HepG2 (cell line): ENCODE measurements around the gene TM6SF1. TPM values are rescaled to one million over a fixed set of nuclear protein-coding genes. Genes with fewer than 3 reads are reported as not detected.

Experiments
- ATAC-seq: fragments of 200-7000 bp; cut with Tn5 transposase; 3 replicates; pipeline ENCODE4 v1.9.1; 2020; ENCODE audit warnings: mild to moderate bottlenecking, moderate library complexity
- BruUV-seq: library from RNA; stranded (reverse); fragments of 400-500 nt; replicated peaks from 2 replicates; lab custom pipeline; 2021; lab: Mats Ljungman, UMichigan
- CTCF ChIA-PET: fragments of 300-600 bp; formaldehyde crosslinking; extraction: SDS; loops from one replicate; lab custom pipeline; 2021; ENCODE audit warnings: low total read pairs, inconsistent platforms, low intra/inter-chr PET ratio; lab: Yijun Ruan, JAX
- POLR2A ChIA-PET: fragments of 350-600 bp; sonication (Branson Sonifier 250); formaldehyde crosslinking; loops from one replicate; lab custom pipeline; 2020; ENCODE audit warnings: antibody characterized with exemption, inconsistent platforms; lab: Yijun Ruan, JAX
- DNase-seq: peaks from one replicate; pipeline ENCODE4 v3.0.0-alpha.2; 2015; ENCODE audit warnings: low spot score
- FAIRE-seq: peaks from 3 replicates; lab custom pipeline; 2011; peaks lifted over from hg19 to GRCh38; lab: Jason Lieb, UNC
- H2AFZ ChIP-seq: one replicate; pipeline ENCODE4 v1.6.1; 2011; ENCODE audit warnings: low read length, inconsistent platforms
- H3K27ac ChIP-seq: fragments of 300-600 bp; 3 replicates; pipeline ENCODE4 v1.8.0; 2011; ENCODE audit warnings: mixed run types, mild to moderate bottlenecking, mixed read lengths, low read length, inconsistent platforms; ENCODE audit not compliant: insufficient read depth; ENCODE audit errors: extremely low read length
- H3K27me3 ChIP-seq, 2 experiments: fragments of 200-600 bp in 1 of 2; 2 replicates in 1 of 2; 3 replicates in 1 of 2; pipeline versions ENCODE4 v1.6.0 to v1.8.0; 2011; ENCODE audit warnings: low read length in 2 of 2, mild to moderate bottlenecking in 2 of 2, moderate library complexity in 2 of 2, inconsistent platforms in 1 of 2; ENCODE audit not compliant: insufficient read depth in 2 of 2, control insufficient read depth in 1 of 2
- H3K36me3 ChIP-seq, 2 experiments: fragments of 200-600 bp in 1 of 2; replicated peaks in 1 of 2; 2 replicates in 1 of 2; 3 replicates in 1 of 2; pipeline versions ENCODE4 v1.5.1 to v1.8.0; 2011; ENCODE audit warnings: low read length in 2 of 2, inconsistent platforms in 1 of 2; ENCODE audit not compliant: insufficient read depth in 2 of 2, control insufficient read depth in 1 of 2
- H3K4me1 ChIP-seq: 2 replicates; pipeline ENCODE4 v1.5.1; 2012; ENCODE audit warnings: low read length, inconsistent platforms; ENCODE audit not compliant: insufficient read depth
- H3K4me2 ChIP-seq: 2 replicates; pipeline ENCODE4 v1.6.0; 2011; ENCODE audit warnings: low read depth, low read length, inconsistent platforms
- H3K4me3 ChIP-seq, 3 experiments: fragments of 200-600 bp in 1 of 3; sonication (generic), shearing (Covaris generic) in 1 of 3; replicated peaks in 1 of 3; 2 replicates each; pipeline ENCODE4 v1.5.1; 2011 to 2016; ENCODE audit warnings: low read length in 3 of 3, inconsistent platforms in 2 of 3, low read depth in 2 of 3, mild to moderate bottlenecking in 2 of 3, control low read depth in 1 of 3, mixed read lengths in 1 of 3; ENCODE audit not compliant: insufficient read depth in 1 of 3
- H3K79me2 ChIP-seq: one replicate; pipeline ENCODE4 v1.6.1; 2011; ENCODE audit warnings: low read length, inconsistent platforms; ENCODE audit not compliant: insufficient read depth
- H3K9ac ChIP-seq: 2 replicates; pipeline ENCODE4 v1.6.0; 2011; ENCODE audit warnings: mild to moderate bottlenecking, low read depth, low read length, inconsistent platforms; ENCODE audit not compliant: insufficient read depth
- H3K9me3 ChIP-seq: 2 replicates; pipeline ENCODE4 v1.5.1; 2012; ENCODE audit warnings: mild to moderate bottlenecking, low read length
- H4K20me1 ChIP-seq: 2 replicates; pipeline ENCODE4 v1.6.0; 2011; ENCODE audit warnings: inconsistent platforms, mild to moderate bottlenecking, low read length, moderate library complexity; ENCODE audit not compliant: insufficient read depth
- CENPT ChIP-seq: sonication (generic); formaldehyde crosslinking; IDR thresholded peaks from 2 replicates; pipeline ENCODE4 v1.8.0; 2022; ENCODE audit warnings: low read depth, mild to moderate bottlenecking, moderate library complexity, missing genetic modification reagents
- EED ChIP-seq: sonication (generic); formaldehyde crosslinking; IDR thresholded peaks from 2 replicates; pipeline ENCODE4 v1.5.0; 2020; ENCODE audit warnings: mild to moderate bottlenecking, missing genetic modification reagents
- HMGXB4 ChIP-seq, 2 experiments: sonication (generic) in 1 of 2; formaldehyde crosslinking in 1 of 2; IDR thresholded peaks; 2 replicates each; pipeline versions ENCODE4 v1.4.0 to v1.6.1; 2018 to 2020; ENCODE audit warnings: missing genetic modification reagents in 2 of 2, borderline replicate concordance in 1 of 2, low read depth in 1 of 2, mild to moderate bottlenecking in 1 of 2, missing biosample characterization in 1 of 2
- MBD4 ChIP-seq: IDR thresholded peaks from 2 replicates; pipeline ENCODE4 v1.6.1; 2012; ENCODE audit warnings: low read length, inconsistent platforms, borderline replicate concordance
- MIXL1 ChIP-seq: IDR thresholded peaks from 2 replicates; pipeline ENCODE4 v1.6.1; 2016
- SRSF9 ChIP-seq: fragments of 200-400 bp; formaldehyde crosslinking; IDR thresholded peaks from 2 replicates; pipeline ENCODE4 v1.6.1; 2018; ENCODE audit warnings: borderline replicate concordance, mild to moderate bottlenecking, low read depth, low read length; ENCODE audit not compliant: insufficient read depth, poor library complexity, severe bottlenecking
- THAP8 ChIP-seq: sonication (generic); formaldehyde crosslinking; IDR thresholded peaks from 2 replicates; pipeline ENCODE4 v1.5.1; 2020; ENCODE audit warnings: missing genetic modification reagents, mild to moderate bottlenecking, borderline replicate concordance
- ZKSCAN8 ChIP-seq: IDR thresholded peaks from 2 replicates; pipeline ENCODE4 v1.6.1; 2016; ENCODE audit warnings: borderline replicate concordance, missing genetic modification reagents, missing compliant biosample characterization
- ZNF101 ChIP-seq: sonication (generic); formaldehyde crosslinking; IDR thresholded peaks from 2 replicates; pipeline ENCODE4 v1.4.0; 2020; ENCODE audit warnings: mild to moderate bottlenecking, low read depth, missing genetic modification reagents, borderline replicate concordance
- ZNF543 ChIP-seq: sonication (generic); formaldehyde crosslinking; IDR thresholded peaks from 2 replicates; pipeline ENCODE4 v1.4.0; 2020; ENCODE audit warnings: mild to moderate bottlenecking, missing genetic modification reagents
- ZSCAN29 ChIP-seq: sonication (generic); formaldehyde crosslinking; conservative IDR thresholded peaks from 2 replicates; pipeline ENCODE4 v1.4.0; 2020; ENCODE audit warnings: mild to moderate bottlenecking, missing genetic modification reagents
- WGBS: methylation state at CpG from one replicate; pipeline ENCODE4 v1.1.6; 2017; ENCODE audit warnings: low lambda C conversion rate; 5-methylcytosine and 5-hydroxymethylcytosine counted together
- in situ Hi-C: cut with HindIII; loops from 2 replicates; pipeline ENCODE4 v1.10.0; 2017; ENCODE audit warnings: low pct_unique_long_range_greater_than_20kb; ENCODE audit not compliant: extremely low pct_ligation_motif_present
- intact Hi-C: fragments of 100-400 bp; cut with micrococcal nuclease; formaldehyde crosslinking; loops from one replicate; pipeline ENCODE4 v1.10.0; 2022; ENCODE audit not compliant: unreplicated experiment
- polyA plus RNA-seq, 8 experiments: library from polyadenylated mRNA; depleted of rRNA in 3 of 8; stranded (reverse) in 7 of 8; unstranded in 1 of 8; fragments of >200 nt; fragmentation: Illumina TruSeq in 4 of 8; extraction: Trizol in 4 of 8; gene quantifications; 2 replicates each; pipeline versions ENCODE4 v1.2.1 to v1.2.3, GENCODE V29; 2011 to 2016; ENCODE audit warnings: low read depth in 4 of 8, missing spikeins in 1 of 8, mixed read lengths in 1 of 8; ENCODE audit not compliant: insufficient read depth in 1 of 8
- total RNA-seq, 5 experiments: library from RNA; depleted of rRNA; stranded (reverse); fragments of >200 nt; fragmentation: Illumina TruSeq; extraction: Trizol; gene quantifications; 2 replicates each; pipeline ENCODE4 v1.2.3, GENCODE V29; 2016; ENCODE audit warnings: low read depth in 1 of 5
- TF ChIP-seq, protein P1 (sequence below): sonication (generic); formaldehyde crosslinking; IDR thresholded peaks from 2 replicates; pipeline ENCODE4 v1.4.0; 2020; ENCODE audit warnings: missing genetic modification reagents, mild to moderate bottlenecking, borderline replicate concordance

Gene TM6SF1
- total and polyA plus RNA-seq, 2 of the 13 experiments (the other 11 are each of a cell fraction or from before 2014, with no cell fraction given): not detected

GRCh38 chr15:83144771-83145170, 37.3 kb downstream of the TM6SF1 start:
- H3K27ac ChIP-seq: no peak overlapping the region
- peaks cover 0 to 5% of the 10 kb centered on the region in 2 experiments; a peak in 2 of 5 replicates for H3K27me3 ChIP-seq
- ChIA-PET CTCF (no interaction called here), POLR2A (no interaction called here)
- H3K4me3 ChIP-seq: no peak overlapping the region
- H3K36me3 ChIP-seq: no peaks in the 10 kb centered on the region
- no peak overlapping the region for H3K9ac ChIP-seq
- H2AFZ ChIP-seq: no peak overlapping the region
- intact Hi-C loops: no loop called here
- no peak overlapping the region for H3K4me2 ChIP-seq
- no TSS peak for BruUV-seq
- ATAC-seq: no peak
- no peaks in the 10 kb centered on the region for H3K9me3 ChIP-seq
- no peak for FAIRE-seq
- in situ Hi-C loops: no loop called here
- 41% methylated on average over 3 of the region's 3 CpGs for WGBS
- no peaks in the 10 kb centered on the region for H3K4me1 ChIP-seq
- no peak for DNase-seq
- no peaks in the 10 kb centered on the region for H4K20me1 ChIP-seq
- H3K79me2 ChIP-seq: no peaks in the 10 kb centered on the region
- TF ChIP-seq SRSF9 (no peak), ZNF101 (CRISPR knock-in tag) (no peak), EED (CRISPR knock-in tag) (no peak), ZKSCAN8 (no peak), THAP8 (CRISPR knock-in tag) (no peak), MBD4 (no peak), HMGXB4 (CRISPR knock-in tag; IDR thresholded peaks at IDR 0.05; ENCODE audit: borderline replicate concordance in 1 of 2, low read depth in 1 of 2) (no peak), ZNF543 (CRISPR knock-in tag) (no peak), CENPT (no peak), ZSCAN29 (no peak), MIXL1 (CRISPR knock-in tag) (no peak)
- TF ChIP-seq, protein P1, sequence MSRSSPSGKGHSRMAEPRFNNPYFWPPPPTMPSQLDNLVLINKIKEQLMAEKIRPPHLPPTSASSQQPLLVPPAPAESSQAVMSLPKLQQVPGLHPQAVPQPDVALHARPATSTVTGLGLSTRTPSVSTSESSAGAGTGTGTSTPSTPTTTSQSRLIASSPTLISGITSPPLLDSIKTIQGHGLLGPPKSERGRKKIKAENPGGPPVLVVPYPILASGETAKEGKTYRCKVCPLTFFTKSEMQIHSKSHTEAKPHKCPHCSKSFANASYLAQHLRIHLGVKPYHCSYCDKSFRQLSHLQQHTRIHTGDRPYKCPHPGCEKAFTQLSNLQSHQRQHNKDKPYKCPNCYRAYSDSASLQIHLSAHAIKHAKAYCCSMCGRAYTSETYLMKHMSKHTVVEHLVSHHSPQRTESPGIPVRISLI (CRISPR knock-in tag): no peak
